HG03575 (cell line): ENCODE measurements around the gene POLR3A.

Source experiments
- ATAC-seq: cut with Tn5 transposase; IDR thresholded peaks from one replicate; pipeline ENCODE4 v1.9.1; 2021; ENCODE audit not compliant: unreplicated experiment, insufficient number of reproducible peaks, low FRiP score; ENCODE audit errors: extremely low read depth

The POLR3A gene

GRCh38 chr10:78049851-78050250 is 20.5 kb upstream of the POLR3A start:
- no peak for ATAC-seq

GRCh38 chr10:78047314-78047891 is 18.1 kb upstream of the POLR3A start:
- no peak for ATAC-seq

GRCh38 chr10:78046711-78047269 is 17.5 kb upstream of the POLR3A start:
- ATAC-seq, result no peak

DNA sequence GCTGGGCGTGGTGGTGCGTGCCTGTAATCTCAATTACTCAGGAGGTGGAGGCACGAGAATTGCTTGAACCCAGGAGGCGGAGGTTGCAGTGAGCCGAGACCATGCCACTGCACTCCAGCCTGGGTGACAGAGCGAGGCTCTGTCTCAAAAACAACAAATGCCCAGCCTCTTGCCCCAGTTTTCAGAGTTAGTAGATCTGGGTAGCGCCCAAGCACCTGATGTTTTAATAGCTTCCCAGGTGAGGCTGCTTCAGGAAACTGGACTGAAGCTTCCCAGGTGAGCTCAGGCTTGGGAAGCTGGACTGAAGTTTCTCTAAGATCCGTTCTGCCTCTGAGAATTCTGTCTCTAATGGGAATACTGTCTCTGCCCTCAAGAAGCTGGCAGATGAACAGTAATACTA is 16.5 kb upstream of the POLR3A start:
- ATAC-seq, result no peak

DNA sequence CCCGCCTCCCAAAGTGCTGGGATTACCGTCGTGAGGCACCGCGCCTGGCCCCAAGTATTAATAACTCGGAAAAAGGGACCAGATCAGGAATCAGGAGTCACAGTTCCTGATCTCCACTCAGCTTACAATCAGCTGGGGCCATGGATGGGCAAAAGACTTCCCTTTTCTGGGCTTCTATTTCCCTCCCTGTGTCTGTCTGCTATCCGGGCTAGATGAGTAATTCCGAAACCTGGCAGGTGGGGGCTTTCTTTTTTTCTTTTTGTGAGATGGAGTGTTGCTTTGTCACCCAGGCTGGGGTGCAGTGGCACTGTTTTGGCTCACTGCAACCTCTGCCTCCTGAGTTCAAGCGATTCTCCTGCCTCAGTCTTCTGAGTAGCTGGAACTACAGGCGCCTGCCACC is 15.9 kb upstream of the POLR3A start:
- no peak for ATAC-seq

DNA sequence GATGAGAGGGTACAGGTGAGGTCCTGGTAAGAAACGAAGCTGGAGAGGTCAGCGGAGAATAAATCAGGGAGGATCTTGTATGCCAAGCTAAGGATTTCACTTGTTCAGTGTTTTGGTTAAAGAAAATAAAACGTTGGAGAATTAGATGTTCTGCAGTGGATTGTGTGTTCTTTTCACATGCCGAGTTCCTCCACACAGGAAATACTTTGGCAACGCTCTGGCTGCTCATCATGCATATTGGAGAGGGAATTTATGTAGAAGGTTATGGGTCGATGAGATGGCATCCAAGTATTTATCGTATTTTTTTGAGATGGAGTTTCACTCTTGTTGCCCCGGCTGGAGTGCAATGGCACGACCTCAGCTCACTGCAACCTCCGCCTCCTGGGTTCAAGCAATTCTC is 15.4 kb upstream of the POLR3A start:
- no peak for ATAC-seq

DNA sequence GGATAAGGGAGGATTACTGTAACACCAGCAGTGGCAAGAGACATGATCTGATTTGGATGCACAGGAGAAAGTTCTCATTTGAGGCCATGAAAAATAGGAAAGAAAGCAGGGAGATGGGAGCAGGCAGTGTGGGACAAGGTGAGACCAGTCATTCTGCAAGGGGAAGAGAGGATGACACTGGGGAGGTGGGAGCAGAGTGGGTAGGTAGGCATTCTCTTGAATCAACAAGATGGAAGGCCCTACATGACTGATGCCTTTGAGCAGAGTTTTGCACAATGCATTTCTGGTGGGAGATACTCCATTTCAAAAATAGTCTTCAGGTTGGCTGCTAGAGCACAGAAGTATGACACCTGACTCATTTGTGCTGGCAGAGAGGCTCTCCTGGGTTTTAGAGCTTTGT is 14.9 kb upstream of the POLR3A start:
- ATAC-seq, result no peak

- no peak for ATAC-seq
Measured at GRCh38 chr10:78042752-78043104, 13.4 kb upstream of the POLR3A start.

DNA sequence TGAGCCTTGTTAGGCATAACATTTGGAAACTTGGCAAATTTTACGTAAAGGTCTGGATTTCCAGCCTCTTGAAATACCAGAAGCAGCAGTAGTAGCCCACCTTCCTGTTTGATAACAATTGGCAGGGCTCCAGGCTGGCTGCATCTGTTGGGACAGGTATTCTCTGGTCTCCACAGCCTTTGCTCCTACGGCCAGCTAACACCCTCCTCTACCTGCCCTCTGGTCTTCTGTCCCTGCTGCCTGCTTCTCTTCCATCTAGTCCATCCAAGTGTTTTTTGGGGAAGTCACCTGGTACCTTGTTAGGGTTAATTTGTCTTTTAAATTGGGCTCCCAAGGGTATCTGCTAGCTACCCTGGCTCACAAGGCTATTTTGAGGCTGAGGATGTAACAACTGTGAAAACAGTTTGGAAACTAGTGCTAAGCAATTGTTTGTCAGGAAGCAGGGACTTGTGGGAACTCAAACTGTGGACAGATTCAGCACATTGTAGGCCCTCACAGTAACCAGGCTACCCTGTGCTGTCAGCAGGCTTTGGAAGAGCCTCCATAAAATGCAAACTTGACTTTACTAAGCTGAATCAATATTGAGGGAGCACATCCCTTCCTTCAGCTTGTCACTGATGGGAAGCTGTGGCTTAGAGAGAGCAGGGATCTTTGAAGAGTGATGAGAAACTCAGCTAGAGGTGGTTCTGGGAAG is 12.9 kb upstream of the POLR3A start:
- ATAC-seq, result no peak

DNA sequence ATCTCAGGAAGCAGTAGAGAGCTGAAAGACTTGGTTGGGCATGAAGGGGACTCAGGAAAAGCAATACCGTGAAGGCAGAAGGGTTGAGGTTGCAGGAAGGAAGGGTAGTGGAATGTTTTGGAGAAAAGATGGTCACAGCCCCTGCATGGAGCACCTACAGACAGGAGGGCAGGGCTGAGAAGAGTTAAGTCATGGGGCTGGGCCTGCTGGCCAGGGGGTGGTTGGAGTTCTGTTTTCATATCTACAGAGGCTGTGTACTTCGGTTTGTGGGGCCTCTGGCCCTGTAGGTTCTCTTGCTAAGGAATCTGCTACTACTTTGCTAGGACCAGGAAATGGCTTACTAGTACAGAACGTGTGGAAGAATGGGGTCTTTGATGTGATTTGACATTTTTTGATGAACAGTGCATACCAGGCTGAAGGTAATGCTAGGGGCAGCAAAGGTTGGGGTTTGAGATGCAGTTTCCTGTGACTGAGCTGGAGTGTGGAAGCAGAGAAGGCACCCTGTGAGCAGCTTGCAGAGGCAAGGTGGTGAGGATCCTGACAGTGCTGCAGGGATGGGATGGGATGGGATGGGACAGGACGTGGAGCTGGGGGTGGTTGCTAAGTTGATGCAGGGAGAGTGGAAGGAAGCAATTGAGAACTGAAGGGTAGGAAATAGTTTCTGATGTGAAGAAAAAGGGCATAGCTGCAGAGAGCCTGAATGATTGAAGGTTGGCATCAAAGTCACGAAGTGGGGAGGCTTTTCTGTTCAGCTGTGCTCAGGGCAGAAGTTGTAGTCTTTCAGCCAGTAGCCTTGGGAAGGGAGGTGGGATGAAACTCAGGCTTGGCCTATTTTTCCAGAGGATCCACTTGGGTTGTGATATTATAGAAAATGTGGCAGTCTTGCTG is 12.1 kb upstream of the POLR3A start:
- ATAC-seq, result no peak

GRCh38 chr10:78039743-78040142 is 10.4 kb upstream of the POLR3A start:
- ATAC-seq, result no peak

DNA sequence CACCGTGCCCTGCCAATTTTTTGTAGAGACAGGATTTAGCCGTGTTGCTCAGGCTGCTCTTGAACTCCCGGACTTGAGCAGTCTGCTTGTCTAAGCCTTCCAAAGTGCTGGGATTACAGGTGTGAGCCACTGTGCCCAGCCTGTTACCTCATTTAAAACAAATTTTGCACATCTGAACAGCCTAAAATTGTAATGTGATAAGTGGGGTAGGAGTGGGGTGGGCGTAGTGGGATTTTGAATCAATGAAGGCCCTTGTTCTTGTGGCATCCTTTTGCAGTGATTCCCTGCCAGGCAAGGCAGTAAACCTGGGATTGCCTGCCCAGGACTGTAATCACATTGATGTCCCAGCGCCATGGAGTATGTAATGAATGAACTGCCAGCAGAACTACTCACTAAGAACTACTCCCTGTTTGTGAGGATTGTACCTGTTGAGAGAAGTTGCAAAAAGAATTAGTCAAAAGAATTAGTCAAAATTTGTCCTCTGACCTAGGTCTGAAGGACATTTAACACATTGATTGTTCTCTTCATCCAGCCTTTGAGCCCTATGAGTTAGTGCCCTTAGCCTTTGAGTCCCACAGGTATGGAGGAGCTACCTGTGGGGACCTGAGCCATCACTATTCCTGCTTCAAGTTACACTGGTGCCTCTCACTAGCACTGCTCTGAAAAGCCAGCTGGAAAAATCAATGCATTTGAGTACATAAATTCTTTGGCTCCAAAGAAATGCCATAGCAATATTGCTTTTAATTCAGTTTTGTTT is 9.7 kb upstream of the POLR3A start:
- ATAC-seq, result no peak

GRCh38 chr10:78038105-78038504 is 8.8 kb upstream of the POLR3A start:
- ATAC-seq, result no peak

DNA sequence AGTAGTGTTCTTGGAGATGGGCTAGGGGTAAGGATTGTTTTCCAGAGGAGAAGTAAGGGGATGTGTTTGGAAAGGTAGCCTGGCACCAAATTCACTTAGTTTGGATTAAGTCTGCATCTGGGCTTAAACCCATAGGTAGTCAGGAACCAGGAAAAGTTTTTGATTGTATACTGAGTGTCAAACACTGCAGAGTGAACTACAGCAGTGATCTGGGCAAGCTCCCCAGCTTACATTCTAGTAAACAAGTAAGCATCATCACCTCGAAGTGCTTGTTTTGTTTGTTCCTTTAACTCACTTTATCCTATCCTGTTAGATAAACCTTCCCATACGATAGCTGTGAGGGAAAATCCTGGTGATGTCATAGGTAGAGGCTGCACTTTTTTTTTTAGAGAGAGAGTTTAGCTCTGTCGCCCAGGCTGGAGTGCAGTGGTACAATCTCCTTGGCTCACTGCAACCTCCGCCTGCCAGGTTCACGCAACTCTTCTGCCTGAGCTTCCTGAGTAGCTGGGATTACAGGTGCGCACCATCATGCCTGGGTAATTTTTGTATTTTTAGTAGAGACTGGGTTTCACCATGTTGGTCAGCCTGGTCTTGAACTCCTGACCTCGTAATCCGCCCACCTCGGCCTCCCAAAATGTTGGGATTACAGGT is 6.7 kb upstream of the POLR3A start:
- ATAC-seq, result no peak

- no peak for ATAC-seq
Measured at GRCh38 chr10:78035437-78035836, 6.1 kb upstream of the POLR3A start.

GRCh38 chr10:78035025-78035424 is 5.7 kb upstream of the POLR3A start:
- no peak for ATAC-seq

DNA sequence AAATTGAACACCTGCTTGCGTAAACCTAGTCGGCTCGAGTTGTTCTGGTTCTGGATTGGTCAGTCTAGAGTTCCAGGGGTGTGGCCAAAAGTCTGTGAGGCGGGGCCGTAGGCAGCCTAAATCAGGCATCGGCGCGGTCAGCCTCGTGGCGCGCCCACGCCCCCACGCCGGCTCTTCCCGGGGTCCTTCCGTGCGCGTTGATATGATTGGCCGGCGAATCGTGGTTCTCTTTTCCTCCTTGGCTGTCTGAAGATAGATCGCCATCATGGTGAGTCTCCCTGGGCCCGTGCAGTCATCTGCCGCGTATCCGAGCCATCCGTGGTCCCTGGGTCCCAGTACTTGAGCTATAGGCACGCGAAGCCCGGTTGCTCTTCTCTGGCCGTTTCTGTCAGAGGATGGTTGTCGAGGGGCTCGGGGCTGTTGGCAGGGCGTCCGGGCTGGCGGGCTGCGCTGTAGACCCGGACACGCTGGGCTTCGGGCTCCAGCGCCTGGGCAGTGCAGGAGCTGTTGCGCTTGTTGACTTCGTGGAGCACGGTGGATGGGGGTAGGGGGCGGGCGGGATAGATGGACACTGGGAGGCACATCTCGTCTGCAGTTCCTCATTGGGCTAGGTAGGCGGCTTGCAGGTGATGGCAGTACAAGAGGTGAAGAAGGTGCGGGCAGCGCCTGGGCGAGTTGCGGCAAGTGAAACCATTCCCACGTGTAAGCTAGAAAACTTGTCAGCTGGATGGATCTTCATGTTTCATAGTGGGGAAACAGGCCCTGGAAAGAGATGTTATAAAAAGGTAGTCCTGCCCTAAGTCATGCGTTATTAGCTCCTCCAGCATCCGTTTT is 4.5 kb upstream of the POLR3A start, which contains the start of gene RPS24:
TSS of gene RPS24 (plus strand) at position 227 of the 834 bp plus-strand sequence. CDS start at position 266, 39 bp downstream.
- peak; percentile 61 for ATAC-seq

DNA sequence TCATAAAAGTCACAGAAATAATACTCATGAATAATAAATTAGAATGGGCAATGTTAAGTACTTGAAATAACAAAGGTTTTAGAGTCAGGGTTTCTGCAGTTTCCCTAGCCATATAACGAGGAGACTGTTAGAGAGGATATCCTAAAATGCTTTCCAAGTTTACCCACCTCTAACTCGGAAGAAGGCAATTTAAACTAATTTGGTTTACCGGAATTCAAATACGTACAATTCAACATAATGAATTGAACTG is 4.0 kb upstream of the POLR3A start:
- ATAC-seq, result no peak
